ENCODE measurements around the gene BIRC7. TPM values are rescaled to one million over a fixed set of nuclear protein-coding genes. Genes with fewer than 3 reads are reported as not detected.

The BIRC7 gene
- total RNA-seq, 2 donors from 2014 or later = not detected

DNA sequence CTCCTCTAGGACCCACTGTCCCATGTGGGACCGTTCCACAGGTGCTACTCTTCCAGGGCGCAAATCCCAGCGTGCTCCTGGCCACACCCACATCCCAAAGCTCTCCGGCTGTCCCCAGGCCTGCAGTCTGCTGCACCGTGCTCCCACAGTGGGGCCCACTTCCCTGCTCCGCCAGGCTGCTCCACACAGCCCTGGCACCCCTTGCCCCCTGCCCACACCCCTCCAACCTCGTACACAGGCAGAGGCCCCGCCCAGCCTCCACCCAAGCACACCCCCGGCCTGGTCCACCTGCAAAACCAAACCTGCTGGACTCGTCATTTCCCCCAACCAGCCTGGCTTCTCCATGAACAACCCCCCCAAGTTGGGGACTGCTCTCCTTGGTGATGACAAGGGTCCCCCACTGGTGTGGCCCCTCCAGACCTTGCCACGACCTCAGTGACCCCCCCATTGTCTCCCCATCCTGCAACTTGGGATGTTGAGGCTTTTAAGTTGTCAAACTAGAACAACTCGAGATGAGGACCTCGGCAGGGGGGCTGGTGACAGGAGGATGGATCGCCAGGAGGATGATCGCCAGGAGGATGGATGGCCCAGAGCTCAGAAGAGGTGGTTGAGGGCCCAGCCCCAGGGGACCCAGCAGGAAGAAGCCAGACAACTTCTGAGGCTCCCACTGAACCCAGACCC is 46.9 kb upstream of the BIRC7 start:
- no peak overlapping the region for H3K27ac ChIP-seq
- no peaks in the 10 kb centered on the region for H3K36me3 ChIP-seq
- TF ChIP-seq, protein P1, sequence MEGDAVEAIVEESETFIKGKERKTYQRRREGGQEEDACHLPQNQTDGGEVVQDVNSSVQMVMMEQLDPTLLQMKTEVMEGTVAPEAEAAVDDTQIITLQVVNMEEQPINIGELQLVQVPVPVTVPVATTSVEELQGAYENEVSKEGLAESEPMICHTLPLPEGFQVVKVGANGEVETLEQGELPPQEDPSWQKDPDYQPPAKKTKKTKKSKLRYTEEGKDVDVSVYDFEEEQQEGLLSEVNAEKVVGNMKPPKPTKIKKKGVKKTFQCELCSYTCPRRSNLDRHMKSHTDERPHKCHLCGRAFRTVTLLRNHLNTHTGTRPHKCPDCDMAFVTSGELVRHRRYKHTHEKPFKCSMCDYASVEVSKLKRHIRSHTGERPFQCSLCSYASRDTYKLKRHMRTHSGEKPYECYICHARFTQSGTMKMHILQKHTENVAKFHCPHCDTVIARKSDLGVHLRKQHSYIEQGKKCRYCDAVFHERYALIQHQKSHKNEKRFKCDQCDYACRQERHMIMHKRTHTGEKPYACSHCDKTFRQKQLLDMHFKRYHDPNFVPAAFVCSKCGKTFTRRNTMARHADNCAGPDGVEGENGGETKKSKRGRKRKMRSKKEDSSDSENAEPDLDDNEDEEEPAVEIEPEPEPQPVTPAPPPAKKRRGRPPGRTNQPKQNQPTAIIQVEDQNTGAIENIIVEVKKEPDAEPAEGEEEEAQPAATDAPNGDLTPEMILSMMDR (IDR thresholded peaks at IDR 0.05) = no peak
- DNase-seq = no peak
- no peaks in the 10 kb centered on the region for H3K4me1 ChIP-seq
- no peaks in the 10 kb centered on the region for H3K9me3 ChIP-seq
- H3K4me3 ChIP-seq = no peak overlapping the region
- intact Hi-C loops (cut with DNase I) = no loop called here
- no peak overlapping the region for H3K9ac ChIP-seq (ENCODE audit: low read depth in 2 of 2, low read length in 2 of 2)
- H3K27me3 ChIP-seq = no peaks in the 10 kb centered on the region

DNA sequence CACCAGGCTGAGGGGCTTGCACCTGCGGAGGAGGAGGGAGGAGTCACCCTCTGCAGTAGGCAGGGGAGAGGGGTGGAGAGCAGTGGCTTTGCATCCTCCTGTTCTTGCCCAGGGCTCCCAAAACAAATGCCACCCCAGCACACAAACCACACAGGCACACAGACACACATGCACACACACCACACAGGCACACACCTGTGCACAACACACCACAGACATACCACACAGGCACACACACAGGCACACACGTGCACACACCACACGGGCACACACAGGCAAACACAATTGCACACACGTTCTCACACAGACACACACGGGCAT is 46.4 kb upstream of the BIRC7 start:
- no peaks in the 10 kb centered on the region for H3K4me1 ChIP-seq
- TF ChIP-seq, protein P1 (IDR thresholded peaks at IDR 0.05) = no peak
- H3K27ac ChIP-seq = no peak overlapping the region
- H3K36me3 ChIP-seq = no peaks in the 10 kb centered on the region
- no peaks in the 10 kb centered on the region for H3K27me3 ChIP-seq
- DNase-seq = no peak
- H3K4me3 ChIP-seq = no peak overlapping the region
- intact Hi-C loops (cut with DNase I) = no loop called here
- H3K9ac ChIP-seq (ENCODE audit: low read depth in 2 of 2, low read length in 2 of 2) = no peak overlapping the region
- no peaks in the 10 kb centered on the region for H3K9me3 ChIP-seq

DNA sequence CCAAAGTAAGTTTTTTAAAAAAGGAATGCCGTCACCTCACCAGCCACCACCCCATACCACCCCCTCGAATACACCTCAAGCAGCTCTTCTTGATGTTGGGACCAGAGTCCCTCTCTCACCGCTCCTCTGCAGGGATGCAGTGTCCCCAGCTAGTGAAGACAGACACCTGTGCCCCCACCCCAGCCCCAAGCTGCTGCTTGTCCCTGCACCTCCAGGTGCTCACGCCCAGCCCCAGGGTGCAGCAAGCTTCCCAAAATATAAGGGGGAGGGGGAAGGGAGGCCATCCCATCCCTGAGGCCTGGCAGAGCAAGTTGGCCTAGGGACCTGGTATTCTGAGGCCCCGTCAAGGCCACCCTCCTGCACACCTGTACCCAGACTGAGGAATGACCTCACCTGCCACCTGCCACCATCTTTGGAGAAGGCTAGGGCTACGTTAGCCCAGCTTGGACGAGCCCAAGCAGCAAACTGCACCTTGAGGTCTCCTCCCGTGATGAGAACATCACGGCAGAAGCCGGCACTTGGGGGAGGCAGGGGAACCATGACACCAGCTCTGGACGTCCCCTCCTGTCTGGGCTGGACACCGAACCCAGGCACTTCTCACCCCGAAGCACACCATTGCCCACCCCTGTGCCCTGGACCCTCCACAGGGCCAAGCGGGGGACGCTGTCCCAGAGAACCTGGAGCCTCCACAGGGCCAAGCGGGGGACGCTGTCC is 45.7 kb upstream of the BIRC7 start:
- Histone ChIP-seq H3K9me3 (no peaks in the 10 kb centered on the region), H3K4me1 (no peaks in the 10 kb centered on the region), H3K27me3 (no peaks in the 10 kb centered on the region), H3K4me3 (no peak overlapping the region), H3K9ac (ENCODE audit: low read depth in 2 of 2, low read length in 2 of 2) (no peak overlapping the region), H3K36me3 (no peaks in the 10 kb centered on the region), H3K27ac (no peak overlapping the region)
- TF ChIP-seq, protein P1 (IDR thresholded peaks at IDR 0.05) = no peak
- no peak for DNase-seq
- intact Hi-C loops (cut with DNase I) = no loop called here

DNA sequence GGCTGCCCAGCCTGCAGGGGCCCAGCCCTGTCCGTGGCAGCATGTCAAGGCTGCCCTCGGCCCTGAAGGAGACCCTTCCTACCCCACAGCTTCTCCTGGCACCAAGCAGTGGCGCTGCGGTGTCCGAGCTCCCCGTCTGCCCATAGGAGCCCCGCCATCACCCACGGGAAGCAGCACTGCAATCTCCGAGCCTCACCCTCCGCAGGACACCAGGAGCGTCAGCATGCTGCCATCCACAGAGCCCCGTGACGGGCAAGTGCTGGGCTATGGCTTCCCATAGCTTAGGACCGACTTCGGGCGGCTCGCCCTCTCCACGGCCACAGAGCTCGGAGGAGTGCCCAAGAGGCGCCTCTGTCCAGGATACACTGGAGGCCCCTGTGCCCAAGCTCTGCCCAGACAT is 44.9 kb upstream of the BIRC7 start:
- H3K9ac ChIP-seq (ENCODE audit: low read depth in 2 of 2, low read length in 2 of 2) = peak overlapping the region in 1 of 2 donors; percentile 12
- H3K4me1 ChIP-seq = no peaks in the 10 kb centered on the region
- no peak for DNase-seq
- TF ChIP-seq, protein P1 (IDR thresholded peaks at IDR 0.05) = no peak
- no peaks in the 10 kb centered on the region for H3K27me3 ChIP-seq
- no peak overlapping the region for H3K27ac ChIP-seq
- intact Hi-C loops (cut with DNase I) = no loop called here
- no peak overlapping the region for H3K4me3 ChIP-seq
- H3K36me3 ChIP-seq = no peaks in the 10 kb centered on the region
- H3K9me3 ChIP-seq = no peaks in the 10 kb centered on the region

DNA sequence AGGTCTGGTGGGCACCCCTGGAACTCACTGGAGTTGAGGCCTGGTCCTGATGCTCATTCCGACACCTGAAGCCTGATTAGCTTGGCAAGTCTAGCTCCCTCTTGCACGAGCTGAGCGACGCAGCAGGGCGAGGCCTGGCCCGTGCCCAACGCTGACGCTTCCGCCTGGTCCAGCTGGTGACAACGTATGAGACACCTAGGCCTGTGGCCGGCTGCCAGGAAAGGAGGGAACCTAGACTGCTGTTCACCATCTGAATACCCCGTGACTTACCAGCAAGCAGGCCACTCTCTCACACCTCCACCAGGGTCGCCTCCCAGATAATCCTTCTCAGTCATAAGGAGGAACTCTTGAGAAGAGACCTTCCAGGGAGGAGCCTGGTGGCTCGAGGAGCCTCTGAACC is 44.3 kb upstream of the BIRC7 start:
- Histone ChIP-seq H3K9ac (ENCODE audit: low read depth in 2 of 2, low read length in 2 of 2) (no peak overlapping the region), H3K4me3 (no peak overlapping the region), H3K9me3 (no peaks in the 10 kb centered on the region), H3K27me3 (no peaks in the 10 kb centered on the region), H3K36me3 (no peaks in the 10 kb centered on the region), H3K4me1 (no peaks in the 10 kb centered on the region), H3K27ac (no peak overlapping the region)
- peak; percentile 94 for DNase-seq
- TF ChIP-seq, protein P1 (IDR thresholded peaks at IDR 0.05) = no peak
- intact Hi-C loops (cut with DNase I) = no loop called here

Data from colonic mucosa (tissue), 4 donors.